HTR-8/SVneo (cell line): Measurements from ENCODE around the gene PROP1.
A peak's percentile ranks its signal among the peaks of the same experiment; 100 is the strongest.
"Not testable (repeated sequence)": the region's sequence is repeated elsewhere in the genome, so short reads cannot be mapped to it uniquely, and the experiment has no call there.

ENCODE experiments used
- DNase-seq: peaks from one replicate; pipeline ENCODE4 v3.0.0; 2011; ENCODE audit warnings: low spot score, mixed read lengths; ENCODE audit not compliant: insufficient read length
- FAIRE-seq: peaks from 2 replicates; lab custom pipeline; 2011; peaks lifted over from hg19 to GRCh38; lab: Jason Lieb, UNC

The PROP1 gene

GRCh38 chr5:177949656-177950055, 46.4 kb downstream of the PROP1 start:
- DNase-seq, FAIRE-seq: not testable (repeated sequence)

GRCh38 chr5:177949065-177949464, 47.0 kb downstream of the PROP1 start:
- DNase-seq, FAIRE-seq: not testable (repeated sequence)

- not testable (repeated sequence) for FAIRE-seq, DNase-seq
These were observed 48.1 kb downstream of the PROP1 start for GRCh38 chr5:177947912-177948311.

GRCh38 chr5:177945601-177946283, 50.3 kb downstream of the PROP1 start:
- DNase-seq, FAIRE-seq: not testable (repeated sequence)

- not testable (repeated sequence) for FAIRE-seq
These were observed 50.9 kb downstream of the PROP1 start for GRCh38 chr5:177945145-177945544.

GRCh38 chr5:177943805-177944736, 52.0 kb downstream of the PROP1 start:
- DNase-seq: not testable (repeated sequence)
- peak; percentile 85 for FAIRE-seq

More at GRCh38 chr5:177945145-177945544, 50.9 kb downstream of the PROP1 start:
- DNase-seq: not testable (repeated sequence)

- not testable (repeated sequence) for DNase-seq, FAIRE-seq
These were observed 53.1 kb downstream of the PROP1 start for GRCh38 chr5:177942896-177943295.
